SK-MEL-5 (cell line): ENCODE results near the gene MYL11. TPM values are rescaled to one million over a fixed set of nuclear protein-coding genes. Genes with fewer than 3 reads are reported as not detected.

ENCODE experiments used
- small RNA-seq, 2 experiments: library from RNA; depleted of rRNA; stranded (forward); fragments of <200 nt; gene quantifications; one replicate each; pipeline ENCODE3, GENCODE V24; 2014
- total RNA-seq: library from RNA; depleted of rRNA; stranded (reverse); fragments of >200 nt; shearing (Covaris generic); gene quantifications from 2 replicates; pipeline ENCODE4 v1.2.3, GENCODE V29; 2014; rRNA removed

The MYL11 gene
- total RNA-seq, 1 experiment from 2014 or later, result not detected

Small RNA genes lying within 50 kb of the gene (small RNA-seq; reads per million reads assigned to genes)
- 0.10 to 0.64 reads per million in 2 experiments for gene RF00406

Other genes with a start within 250 kb of the MYL11 start
- 0.08 TPM in 1 of 2 replicates, not detected in the other for gene CORO1A, start 191.2 kb upstream of the MYL11 start, total RNA-seq
- gene BOLA2B, start 181.1 kb upstream of the MYL11 start, total RNA-seq, result 24.0 and 30.6 TPM in 2 replicates
- gene SLX1A, start 180.9 kb upstream of the MYL11 start, total RNA-seq, result 23.9 and 27.8 TPM in 2 replicates
- gene SULT1A3, start 175.5 kb upstream of the MYL11 start, total RNA-seq, result 1.4 and 3.6 TPM in 2 replicates
- gene NPIPB13, start 126.3 kb upstream of the MYL11 start, total RNA-seq, result 0.90 and 0.95 TPM in 2 replicates
- 38.8 and 43.5 TPM in 2 replicates for gene CD2BP2, start 19.5 kb upstream of the MYL11 start, total RNA-seq
- gene TBC1D10B, start 4.3 kb upstream of the MYL11 start, total RNA-seq, result 12.6 and 14.6 TPM in 2 replicates
- gene SEPTIN1, start 7.8 kb downstream of the MYL11 start, total RNA-seq, result not detected in 2 replicates
- 0.64 and 0.95 TPM in 2 replicates for gene ZNF48, start 20.6 kb downstream of the MYL11 start, total RNA-seq
- 3.7 and 7.2 TPM in 2 replicates for gene ZNF771, start 32.8 kb downstream of the MYL11 start, total RNA-seq
- 11.9 and 21.7 TPM in 2 replicates for gene DCTPP1, start 55.2 kb downstream of the MYL11 start, total RNA-seq
- 5.4 and 7.9 TPM in 2 replicates for gene SEPHS2, start 71.1 kb downstream of the MYL11 start, total RNA-seq
- not detected in 2 replicates for gene ITGAL, start 97.9 kb downstream of the MYL11 start, total RNA-seq
- 40.4 and 43.1 TPM in 2 replicates for gene ZNF768, start 151.8 kb downstream of the MYL11 start, total RNA-seq
- 4.1 and 4.6 TPM in 2 replicates for gene ZNF747, start 160.1 kb downstream of the MYL11 start, total RNA-seq
- 4.1 and 4.9 TPM in 2 replicates for gene ZNF764, start 183.6 kb downstream of the MYL11 start, total RNA-seq
- 16.3 and 23.4 TPM in 2 replicates for gene ZNF688, start 196.9 kb downstream of the MYL11 start, total RNA-seq
- 12.1 and 13.0 TPM in 2 replicates for gene ZNF785, start 210.9 kb downstream of the MYL11 start, total RNA-seq
- 23.0 TPM in 2 replicates for gene ZNF689, start 235.6 kb downstream of the MYL11 start, total RNA-seq